ENCODE data around the gene LTF.

Gene LTF

DNA sequence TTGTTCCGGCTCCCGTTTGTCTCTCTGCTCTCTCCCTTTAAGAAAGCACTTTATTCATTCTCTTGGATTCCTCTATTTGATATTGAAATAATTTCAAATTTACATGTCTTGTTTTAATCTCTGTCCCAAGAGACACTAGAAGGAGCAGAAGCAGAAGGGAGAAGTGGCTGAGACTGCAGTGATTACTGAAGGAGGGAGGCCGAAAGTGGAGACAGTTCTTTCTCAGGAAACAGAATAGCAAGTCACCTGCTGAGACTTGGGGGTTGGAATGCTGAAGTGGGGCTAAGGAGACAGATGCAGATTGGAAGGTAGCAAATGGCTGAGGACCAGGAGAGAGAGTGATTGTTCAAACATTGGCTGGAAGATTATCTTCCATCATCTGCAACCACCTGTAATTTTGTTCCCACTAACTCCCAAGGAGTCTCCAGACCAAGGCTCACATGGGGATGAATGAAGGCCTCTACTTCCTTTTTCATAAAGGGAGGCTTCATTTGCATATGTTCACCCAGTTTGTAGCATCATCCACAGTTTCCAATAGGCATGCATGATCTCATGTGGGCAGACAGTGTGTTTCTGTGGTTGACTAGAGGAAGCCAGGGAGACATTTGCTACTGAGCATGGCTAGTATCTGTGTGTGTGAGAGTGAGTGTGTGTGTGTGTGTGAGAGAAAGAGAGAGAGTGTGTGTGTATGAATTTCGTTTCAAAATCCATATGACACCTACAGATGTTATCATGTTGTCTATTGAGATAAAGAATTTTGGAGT is 24.0 kb downstream of the LTF start:
- H3K14ac ChIP-seq (ENCODE audit: low read length): no peak overlapping the region
- H3K4me3 ChIP-seq (ENCODE audit: low read length in 2 of 2): no peak overlapping the region
- H3K18ac ChIP-seq (ENCODE audit: low read length): no peak overlapping the region
- no peak overlapping the region for H3K4ac ChIP-seq (ENCODE audit: low read length)
- H3K27me3 ChIP-seq (ENCODE audit: control insufficient read depth in 3 of 3, insufficient read depth in 3 of 3, low read depth in 1 of 3, low read length in 3 of 3): no peaks in the 10 kb centered on the region
- H2AK5ac ChIP-seq (ENCODE audit: low read depth, low read length): no peak overlapping the region
- 100% methylated on average over 1 of the region's 4 CpGs; no CpG with 5 or more reads in 1 of the 2 donors for WGBS, 2 donors (ENCODE audit: extremely low coverage in 2 of 2, insufficient read length in 2 of 2, insufficient replicate concordance in 1 of 2)
- no peaks in the 10 kb centered on the region for H3K36me3 ChIP-seq (replicated peaks in 1 of 2; ENCODE audit: control insufficient read depth in 2 of 2, insufficient read depth in 2 of 2, low read length in 2 of 2)
- H4K8ac ChIP-seq (ENCODE audit: low read depth, low read length): no peak overlapping the region
- no peak overlapping the region for H2BK5ac ChIP-seq (ENCODE audit: low read length)
- H3K23ac ChIP-seq (ENCODE audit: low read depth, low read length, poor library complexity): no peak overlapping the region
- no peak for DNase-seq (ENCODE audit: low spot score)
- no peaks in the 10 kb centered on the region for H3K79me1 ChIP-seq (ENCODE audit: low read depth, low read length)
- no peaks in the 10 kb centered on the region for H3K4me1 ChIP-seq (ENCODE audit: control insufficient read depth in 2 of 2, insufficient read depth in 1 of 2, low read depth in 1 of 2, low read length in 2 of 2)
- H3K9ac ChIP-seq (ENCODE audit: low read depth, low read length, poor library complexity): no peak overlapping the region
- H4K91ac ChIP-seq (ENCODE audit: low read depth, low read length, poor library complexity): no peak overlapping the region
- H2BK120ac ChIP-seq (ENCODE audit: low read depth, low read length): no peak overlapping the region
- no peak overlapping the region for H2BK15ac ChIP-seq (ENCODE audit: low read length)
- H2AFZ ChIP-seq (ENCODE audit: low read length): no peak overlapping the region
- H3K9me3 ChIP-seq (replicated peaks in 1 of 2; ENCODE audit: control insufficient read depth in 2 of 2, insufficient read depth in 1 of 2, low read depth in 1 of 2, low read length in 2 of 2): no peaks in the 10 kb centered on the region
- H3K4me2 ChIP-seq (ENCODE audit: insufficient read depth, low read length, poor library complexity, severe bottlenecking): no peak overlapping the region
- H2BK12ac ChIP-seq (ENCODE audit: low read length): no peak overlapping the region
- no peak overlapping the region for H3K27ac ChIP-seq (replicated peaks; ENCODE audit: low read length)

DNA sequence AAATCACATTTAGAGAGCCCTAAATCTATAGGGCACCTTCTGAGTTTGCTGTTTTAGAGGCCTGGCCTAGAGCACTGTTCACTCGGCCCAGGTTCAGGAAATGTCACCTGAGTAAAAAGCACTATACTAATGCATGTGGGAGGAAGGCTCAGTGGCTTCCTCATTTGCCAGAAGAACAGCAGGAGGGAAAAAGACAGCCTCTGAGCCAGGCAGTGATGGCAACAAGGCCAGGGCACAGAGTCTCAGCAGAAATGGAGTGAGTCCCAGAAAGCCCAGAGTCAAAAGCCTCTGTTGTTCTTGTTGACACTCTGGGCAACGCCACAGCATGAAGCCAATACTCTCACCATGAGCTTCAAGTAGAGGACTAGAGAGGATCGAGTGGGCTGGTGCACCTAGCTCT is 25.9 kb downstream of the LTF start:
- H2AK5ac ChIP-seq (ENCODE audit: low read depth, low read length): no peak overlapping the region
- H2BK15ac ChIP-seq (ENCODE audit: low read length): no peak overlapping the region
- H2AFZ ChIP-seq (ENCODE audit: low read length): no peak overlapping the region
- no peaks in the 10 kb centered on the region for H3K4me1 ChIP-seq (ENCODE audit: control insufficient read depth in 2 of 2, insufficient read depth in 1 of 2, low read depth in 1 of 2, low read length in 2 of 2)
- no peaks in the 10 kb centered on the region for H3K27me3 ChIP-seq (ENCODE audit: control insufficient read depth in 3 of 3, insufficient read depth in 3 of 3, low read depth in 1 of 3, low read length in 3 of 3)
- H3K23ac ChIP-seq (ENCODE audit: low read depth, low read length, poor library complexity): no peak overlapping the region
- H4K91ac ChIP-seq (ENCODE audit: low read depth, low read length, poor library complexity): no peak overlapping the region
- H3K4me2 ChIP-seq (ENCODE audit: insufficient read depth, low read length, poor library complexity, severe bottlenecking): no peak overlapping the region
- H2BK12ac ChIP-seq (ENCODE audit: low read length): no peak overlapping the region
- no CpG with 5 or more reads among the region's 3 CpGs for WGBS, 2 donors (ENCODE audit: extremely low coverage in 2 of 2, insufficient read length in 2 of 2, insufficient replicate concordance in 1 of 2)
- no peak overlapping the region for H3K27ac ChIP-seq (replicated peaks; ENCODE audit: low read length)
- H2BK5ac ChIP-seq (ENCODE audit: low read length): no peak overlapping the region
- H3K79me1 ChIP-seq (ENCODE audit: low read depth, low read length): no peaks in the 10 kb centered on the region
- no peak overlapping the region for H3K4me3 ChIP-seq (ENCODE audit: low read length in 2 of 2)
- no peak overlapping the region for H2BK120ac ChIP-seq (ENCODE audit: low read depth, low read length)
- no peak overlapping the region for H3K18ac ChIP-seq (ENCODE audit: low read length)
- peaks cover 0 to under 1% of the 10 kb centered on the region in 2 donors for H3K9me3 ChIP-seq (replicated peaks in 1 of 2; ENCODE audit: control insufficient read depth in 2 of 2, insufficient read depth in 1 of 2, low read depth in 1 of 2, low read length in 2 of 2)
- H3K36me3 ChIP-seq (replicated peaks in 1 of 2; ENCODE audit: control insufficient read depth in 2 of 2, insufficient read depth in 2 of 2, low read length in 2 of 2): no peaks in the 10 kb centered on the region
- DNase-seq (ENCODE audit: low spot score): no peak
- H3K4ac ChIP-seq (ENCODE audit: low read length): no peak overlapping the region
- no peak overlapping the region for H4K8ac ChIP-seq (ENCODE audit: low read depth, low read length)
- H3K14ac ChIP-seq (ENCODE audit: low read length): no peak overlapping the region
- no peak overlapping the region for H3K9ac ChIP-seq (ENCODE audit: low read depth, low read length, poor library complexity)

DNA sequence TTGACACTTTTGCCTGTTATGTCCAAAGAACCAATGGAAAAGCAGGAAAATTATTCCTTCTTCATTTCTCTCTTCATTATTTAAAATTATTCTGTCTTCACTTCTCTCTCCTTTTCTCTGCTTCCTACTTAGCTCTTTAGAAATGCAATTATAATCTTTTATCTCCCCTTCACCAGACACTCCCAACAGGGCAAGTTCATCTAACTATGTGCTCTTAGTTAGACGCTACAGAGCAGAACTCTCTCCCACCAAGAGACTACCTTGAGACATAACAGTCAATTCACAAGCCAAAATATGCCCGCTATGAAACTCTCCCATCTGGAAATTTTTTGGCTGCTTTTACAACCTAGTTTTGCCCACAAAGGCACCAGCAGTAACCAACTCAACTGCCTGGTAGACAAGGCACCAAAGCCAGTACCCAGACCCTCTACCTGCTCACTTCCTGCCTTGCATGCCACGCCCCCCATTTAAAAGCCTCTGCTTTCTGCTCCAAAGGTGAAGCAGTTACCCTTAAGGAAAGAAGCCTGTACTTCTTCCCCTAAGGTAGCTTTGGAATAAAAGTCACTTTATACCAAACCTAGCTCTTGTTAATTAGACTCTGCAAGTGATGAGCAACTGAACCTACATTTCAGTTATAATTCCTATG is 29.5 kb downstream of the LTF start:
- H3K36me3 ChIP-seq (replicated peaks in 1 of 2; ENCODE audit: control insufficient read depth in 2 of 2, insufficient read depth in 2 of 2, low read length in 2 of 2): no peaks in the 10 kb centered on the region
- WGBS, 2 donors (ENCODE audit: extremely low coverage in 2 of 2, insufficient read length in 2 of 2, insufficient replicate concordance in 1 of 2): no CpG with 5 or more reads among the region's 3 CpGs
- peaks cover 0 to 1% of the 10 kb centered on the region in 2 donors for H3K9me3 ChIP-seq (replicated peaks in 1 of 2; ENCODE audit: control insufficient read depth in 2 of 2, insufficient read depth in 1 of 2, low read depth in 1 of 2, low read length in 2 of 2)

DNA sequence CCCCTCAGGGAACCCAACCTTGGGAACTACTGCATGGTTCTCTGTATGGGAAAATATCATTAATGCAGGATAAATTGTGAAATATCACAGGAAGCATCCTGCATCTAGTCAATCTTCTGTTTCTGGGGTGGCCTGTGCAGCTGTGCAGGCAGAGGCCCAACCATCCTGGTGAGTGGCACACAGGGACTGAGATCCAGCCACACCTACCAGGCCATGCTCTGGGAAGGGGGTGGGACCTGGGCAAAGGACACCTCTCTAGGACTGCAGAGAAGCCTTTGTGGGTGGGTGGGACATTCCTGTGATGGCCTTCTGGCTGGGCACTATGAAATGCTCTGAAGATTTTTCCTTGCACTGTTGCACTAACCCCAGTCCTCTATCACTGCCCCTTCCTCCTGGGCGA is 30.9 kb downstream of the LTF start:
- Histone ChIP-seq H4K91ac (ENCODE audit: low read depth, low read length, poor library complexity) (no peak overlapping the region), H2BK5ac (ENCODE audit: low read length) (no peak overlapping the region), H2AFZ (ENCODE audit: low read length) (no peak overlapping the region), H3K4ac (ENCODE audit: low read length) (no peak overlapping the region), H3K18ac (ENCODE audit: low read length) (no peak overlapping the region), H3K27ac (replicated peaks; ENCODE audit: low read length) (no peak overlapping the region), H2BK15ac (ENCODE audit: low read length) (no peak overlapping the region), H2BK120ac (ENCODE audit: low read depth, low read length) (no peak overlapping the region), H3K4me1 (ENCODE audit: control insufficient read depth in 2 of 2, insufficient read depth in 1 of 2, low read depth in 1 of 2, low read length in 2 of 2) (no peaks in the 10 kb centered on the region), H3K9me3 (replicated peaks in 1 of 2; ENCODE audit: control insufficient read depth in 2 of 2, insufficient read depth in 1 of 2, low read depth in 1 of 2, low read length in 2 of 2) (peaks cover 0 to 1% of the 10 kb centered on the region in 2 donors), H3K23ac (ENCODE audit: low read depth, low read length, poor library complexity) (no peak overlapping the region), H3K79me1 (ENCODE audit: low read depth, low read length) (no peaks in the 10 kb centered on the region), H3K4me3 (ENCODE audit: low read length in 2 of 2) (no peak overlapping the region), H3K4me2 (ENCODE audit: insufficient read depth, low read length, poor library complexity, severe bottlenecking) (no peak overlapping the region), H3K36me3 (replicated peaks in 1 of 2; ENCODE audit: control insufficient read depth in 2 of 2, insufficient read depth in 2 of 2, low read length in 2 of 2) (no peaks in the 10 kb centered on the region), H4K8ac (ENCODE audit: low read depth, low read length) (no peak overlapping the region), H3K27me3 (ENCODE audit: control insufficient read depth in 3 of 3, insufficient read depth in 3 of 3, low read depth in 1 of 3, low read length in 3 of 3) (no peaks in the 10 kb centered on the region), H2AK5ac (ENCODE audit: low read depth, low read length) (no peak overlapping the region), H2BK12ac (ENCODE audit: low read length) (no peak overlapping the region), H3K14ac (ENCODE audit: low read length) (peak overlapping the region; percentile 42), H3K9ac (ENCODE audit: low read depth, low read length, poor library complexity) (no peak overlapping the region)
- no CpG with 5 or more reads among the region's 1 CpG for WGBS, 2 donors (ENCODE audit: extremely low coverage in 2 of 2, insufficient read length in 2 of 2, insufficient replicate concordance in 1 of 2)
- no peak for DNase-seq (ENCODE audit: low spot score)

More for the DNA sequence above, 29.5 kb downstream of the LTF start:
- no peak for DNase-seq (ENCODE audit: low spot score)
- no peak overlapping the region for H3K23ac ChIP-seq (ENCODE audit: low read depth, low read length, poor library complexity)
- H3K18ac ChIP-seq (ENCODE audit: low read length): no peak overlapping the region
- H2BK12ac ChIP-seq (ENCODE audit: low read length): no peak overlapping the region
- H3K27ac ChIP-seq (replicated peaks; ENCODE audit: low read length): no peak overlapping the region
- no peaks in the 10 kb centered on the region for H3K27me3 ChIP-seq (ENCODE audit: control insufficient read depth in 3 of 3, insufficient read depth in 3 of 3, low read depth in 1 of 3, low read length in 3 of 3)
- H4K91ac ChIP-seq (ENCODE audit: low read depth, low read length, poor library complexity): no peak overlapping the region
- no peak overlapping the region for H2AK5ac ChIP-seq (ENCODE audit: low read depth, low read length)
- no peak overlapping the region for H3K4me3 ChIP-seq (ENCODE audit: low read length in 2 of 2)
- no peak overlapping the region for H2BK5ac ChIP-seq (ENCODE audit: low read length)
- H3K4me1 ChIP-seq (ENCODE audit: control insufficient read depth in 2 of 2, insufficient read depth in 1 of 2, low read depth in 1 of 2, low read length in 2 of 2): no peaks in the 10 kb centered on the region
- no peak overlapping the region for H2BK120ac ChIP-seq (ENCODE audit: low read depth, low read length)
- no peaks in the 10 kb centered on the region for H3K79me1 ChIP-seq (ENCODE audit: low read depth, low read length)
- H4K8ac ChIP-seq (ENCODE audit: low read depth, low read length): no peak overlapping the region
- no peak overlapping the region for H2BK15ac ChIP-seq (ENCODE audit: low read length)
- H3K14ac ChIP-seq (ENCODE audit: low read length): no peak overlapping the region
- H3K9ac ChIP-seq (ENCODE audit: low read depth, low read length, poor library complexity): no peak overlapping the region
- no peak overlapping the region for H3K4ac ChIP-seq (ENCODE audit: low read length)
- H2AFZ ChIP-seq (ENCODE audit: low read length): no peak overlapping the region
- no peak overlapping the region for H3K4me2 ChIP-seq (ENCODE audit: insufficient read depth, low read length, poor library complexity, severe bottlenecking)

Data from neuronal stem cell (in vitro differentiated cells).